Body of pancreas (tissue), 4 donors: ENCODE results near the gene SLC16A11.

Experiments
- CTCF ChIP-seq, 7 experiments: fragments of 450-650 bp in 4 of 7; fragments of 200-600 bp in 3 of 7; sonication (generic) in 3 of 7; IDR thresholded peaks; one replicate each; pipeline ENCODE4 v1.5.1; 2016 to 2019; ENCODE audit warnings: antibody characterized with exemption in 7 of 7
- POLR2A ChIP-seq, 3 donors: fragments of 450-650 bp; IDR thresholded peaks; one replicate each; pipeline ENCODE4 v1.6.1; 2016; ENCODE audit warnings: antibody characterized with exemption in 3 of 3, mild to moderate bottlenecking in 2 of 3

- TF ChIP-seq CTCF (IDR thresholded peaks at IDR 0.05) (no peak), POLR2A (IDR thresholded peaks at IDR 0.05) (no peak)
These were observed 19.5 kb downstream of the SLC16A11 start for GRCh38 chr17:7024402-7024785.
